HL-60 (cell line): ENCODE data around the gene RASIP1.

Experiments
- GABPA ChIP-seq: IDR thresholded peaks from 2 replicates; pipeline ENCODE4 v1.6.1; 2012; ENCODE audit warnings: low read depth
- POLR2AphosphoS5 ChIP-seq: IDR thresholded peaks from 2 replicates; pipeline ENCODE4 v1.6.1; 2012; ENCODE audit warnings: low read depth
- REST ChIP-seq: IDR thresholded peaks from 2 replicates; pipeline ENCODE4 v1.6.1; 2012; ENCODE audit warnings: low read depth; ENCODE audit not compliant: insufficient replicate concordance
- SPI1 ChIP-seq: IDR thresholded peaks from 2 replicates; pipeline ENCODE4 v1.6.1; 2012; ENCODE audit warnings: low read depth, mild to moderate bottlenecking, borderline replicate concordance
- TF ChIP-seq, protein P1 (sequence below): IDR thresholded peaks from one replicate; pipeline ENCODE4 v1.5.1; 2011; ENCODE audit warnings: low read length, control low read depth, inconsistent platforms; ENCODE audit not compliant: insufficient read depth

GRCh38 chr19:48695743-48696352, 44.6 kb downstream of the RASIP1 start, which contains the start of gene FUT2:
- TF ChIP-seq, protein P1, sequence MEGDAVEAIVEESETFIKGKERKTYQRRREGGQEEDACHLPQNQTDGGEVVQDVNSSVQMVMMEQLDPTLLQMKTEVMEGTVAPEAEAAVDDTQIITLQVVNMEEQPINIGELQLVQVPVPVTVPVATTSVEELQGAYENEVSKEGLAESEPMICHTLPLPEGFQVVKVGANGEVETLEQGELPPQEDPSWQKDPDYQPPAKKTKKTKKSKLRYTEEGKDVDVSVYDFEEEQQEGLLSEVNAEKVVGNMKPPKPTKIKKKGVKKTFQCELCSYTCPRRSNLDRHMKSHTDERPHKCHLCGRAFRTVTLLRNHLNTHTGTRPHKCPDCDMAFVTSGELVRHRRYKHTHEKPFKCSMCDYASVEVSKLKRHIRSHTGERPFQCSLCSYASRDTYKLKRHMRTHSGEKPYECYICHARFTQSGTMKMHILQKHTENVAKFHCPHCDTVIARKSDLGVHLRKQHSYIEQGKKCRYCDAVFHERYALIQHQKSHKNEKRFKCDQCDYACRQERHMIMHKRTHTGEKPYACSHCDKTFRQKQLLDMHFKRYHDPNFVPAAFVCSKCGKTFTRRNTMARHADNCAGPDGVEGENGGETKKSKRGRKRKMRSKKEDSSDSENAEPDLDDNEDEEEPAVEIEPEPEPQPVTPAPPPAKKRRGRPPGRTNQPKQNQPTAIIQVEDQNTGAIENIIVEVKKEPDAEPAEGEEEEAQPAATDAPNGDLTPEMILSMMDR = no peak
- TF ChIP-seq REST (no peak), POLR2AphosphoS5 (no peak), GABPA (no peak), SPI1 (no peak)
